Stimulated activated CD4-positive, alpha-beta T cell treated with anti-CD3 and anti-CD28 coated beads, Interleukin-4, amount 100 ng/mL, for 4 hours (primary cell): ENCODE measurements around the gene CORIN.

ENCODE experiments used
- DNase-seq, 2 experiments: peaks; one replicate each; pipeline ENCODE4 v3.0.0-alpha.2; 2020

CORIN gene

GRCh38 chr4:47672696-47673095, 165.2 kb downstream of the CORIN start:
- no peak for DNase-seq

GRCh38 chr4:47669946-47670345, 167.9 kb downstream of the CORIN start:
- no peak for DNase-seq

GRCh38 chr4:47668810-47669408, 169.0 kb downstream of the CORIN start:
- no peak for DNase-seq

- DNase-seq: no peak
Observed at GRCh38 chr4:47668256-47668655, 169.6 kb downstream of the CORIN start.

- no peak for DNase-seq
Observed at GRCh38 chr4:47667552-47667951, 170.3 kb downstream of the CORIN start.

GRCh38 chr4:47664051-47664826, 173.6 kb downstream of the CORIN start:
- no peak for DNase-seq

GRCh38 chr4:47662975-47663374, 174.9 kb downstream of the CORIN start:
- DNase-seq: peak in 1 of 2 experiments; percentile 4

GRCh38 chr4:47661741-47662140, 176.1 kb downstream of the CORIN start:
- no peak for DNase-seq

- no peak for DNase-seq
Observed at GRCh38 chr4:47659342-47659741, 178.5 kb downstream of the CORIN start.

- DNase-seq: no peak
Observed at GRCh38 chr4:47654972-47655693, 182.7 kb downstream of the CORIN start.

- no peak for DNase-seq
Observed at GRCh38 chr4:47652092-47652491, 185.8 kb downstream of the CORIN start.

GRCh38 chr4:47651231-47651630, 186.6 kb downstream of the CORIN start:
- DNase-seq: no peak

GRCh38 chr4:47650584-47651130, 187.2 kb downstream of the CORIN start:
- DNase-seq: no peak

GRCh38 chr4:47647544-47647943, 190.3 kb downstream of the CORIN start:
- DNase-seq: no peak

- no peak for DNase-seq
Observed at GRCh38 chr4:47647029-47647428, 190.8 kb downstream of the CORIN start.

- DNase-seq: no peak
Observed at GRCh38 chr4:47646372-47646771, 191.5 kb downstream of the CORIN start.

- no peak for DNase-seq
Observed at GRCh38 chr4:47643845-47644244, 194.0 kb downstream of the CORIN start.

GRCh38 chr4:47642985-47643760, 194.7 kb downstream of the CORIN start:
- DNase-seq: no peak

- no peak for DNase-seq
Observed at GRCh38 chr4:47642191-47642830, 195.6 kb downstream of the CORIN start.

- no peak for DNase-seq
Observed at GRCh38 chr4:47641755-47642154, 196.1 kb downstream of the CORIN start.

GRCh38 chr4:47640911-47641310, 197.0 kb downstream of the CORIN start:
- no peak for DNase-seq

- no peak for DNase-seq
Observed at GRCh38 chr4:47639531-47639930, 198.3 kb downstream of the CORIN start.
